GM23248 (cell line): ENCODE data around the gene FAS.

Source experiments
- EZH2 ChIP-seq: fragments of 200-600 bp; sonication (generic); IDR thresholded peaks from 2 replicates; pipeline ENCODE4 v1.6.1; 2018; ENCODE audit warnings: antibody characterized with exemption, mild to moderate bottlenecking; ENCODE audit not compliant: insufficient read depth, poor library complexity, severe bottlenecking
- EZH2phosphoT487 ChIP-seq: fragments of 200-600 bp; sonication (generic); IDR thresholded peaks from 2 replicates; pipeline ENCODE4 v1.6.1; 2018; ENCODE audit warnings: antibody characterized with exemption, moderate library complexity, mild to moderate bottlenecking, low read depth; ENCODE audit not compliant: insufficient read depth

GRCh38 chr10:89055159-89055558 is 64.6 kb downstream of the FAS start:
- TF ChIP-seq EZH2, result no peak
- TF ChIP-seq EZH2phosphoT487, result no peak
